ENCODE results near the gene CCNK.

Gene CCNK

GRCh38 chr14:99514552-99515300 lies 33.5 kb downstream of the CCNK start:
- no peak for TF ChIP-seq CTCF (IDR thresholded peaks at IDR 0.05; ENCODE audit: borderline replicate concordance, insufficient read depth, low read depth, low read length)
- no peak overlapping the region for H3K4me3 ChIP-seq (ENCODE audit: low read depth, low read length)

- no peak overlapping the region for H3K4me3 ChIP-seq (ENCODE audit: low read depth, low read length)
- TF ChIP-seq CTCF (IDR thresholded peaks at IDR 0.05; ENCODE audit: borderline replicate concordance, insufficient read depth, low read depth, low read length) = no peak
Observed at GRCh38 chr14:99515301-99516155, 34.3 kb downstream of the CCNK start.

GRCh38 chr14:99516156-99516870 lies 35.1 kb downstream of the CCNK start:
- TF ChIP-seq CTCF (IDR thresholded peaks at IDR 0.05; ENCODE audit: borderline replicate concordance, insufficient read depth, low read depth, low read length) = no peak
- no peak overlapping the region for H3K4me3 ChIP-seq (ENCODE audit: low read depth, low read length)

- no peak for TF ChIP-seq CTCF (IDR thresholded peaks at IDR 0.05; ENCODE audit: borderline replicate concordance, insufficient read depth, low read depth, low read length)
Observed at GRCh38 chr14:99516871-99517642, 35.8 kb downstream of the CCNK start.

GRCh38 chr14:99517643-99518381 lies 36.6 kb downstream of the CCNK start:
- no peak overlapping the region for H3K4me3 ChIP-seq (ENCODE audit: low read depth, low read length)
- TF ChIP-seq CTCF (IDR thresholded peaks at IDR 0.05; ENCODE audit: borderline replicate concordance, insufficient read depth, low read depth, low read length) = no peak

More at GRCh38 chr14:99516871-99517642, 35.8 kb downstream of the CCNK start:
- no peak overlapping the region for H3K4me3 ChIP-seq (ENCODE audit: low read depth, low read length)
